ENCODE results near the gene GNMT.
"Not testable (repeated sequence)": the region's sequence is repeated elsewhere in the genome, so short reads cannot be mapped to it uniquely, and the experiment has no call there.

The GNMT gene

GRCh38 chr6:42978839-42979522, 18.4 kb downstream of the GNMT start, which contains the start of gene PEX6:
Gene PEX6, minus strand, starts transcription at chr6:42979181. Its CDS starts 31 bp downstream, at chr6:42979150.
- peak; percentile 77 to 92 for DNase-seq

- DNase-seq, result no peak
Observed at GRCh38 chr6:42979523-42980177, 19.1 kb downstream of the GNMT start.

GRCh38 chr6:42981836-42982235, 21.3 kb downstream of the GNMT start:
- DNase-seq, result no peak

- peak; percentile 99 for DNase-seq
Observed at GRCh38 chr6:42984001-42984923, 23.7 kb downstream of the GNMT start, which contains the start of gene PPP2R5D. Gene PPP2R5D, plus strand, starts transcription at chr6:42984570. Its CDS starts 108 bp downstream, at chr6:42984678.

- no peak for DNase-seq
Observed at GRCh38 chr6:42984924-42985475, 24.4 kb downstream of the GNMT start.

GRCh38 chr6:42987533-42988451, 27.2 kb downstream of the GNMT start:
- no peak for DNase-seq

GRCh38 chr6:42988486-42989020, 28.0 kb downstream of the GNMT start:
- no peak for DNase-seq

- DNase-seq, result no peak
Observed at GRCh38 chr6:42989923-42990322, 29.4 kb downstream of the GNMT start.

- DNase-seq, result no peak
Observed at GRCh38 chr6:42993445-42993844, 32.9 kb downstream of the GNMT start.

GRCh38 chr6:42996513-42996912, 36.0 kb downstream of the GNMT start:
- no peak for DNase-seq

- not testable (repeated sequence) for DNase-seq
Observed at GRCh38 chr6:42998205-42998604, 37.7 kb downstream of the GNMT start.

GRCh38 chr6:43001843-43002242, 41.3 kb downstream of the GNMT start:
- DNase-seq, result no peak

GRCh38 chr6:43005844-43006243, 45.3 kb downstream of the GNMT start:
- no peak for DNase-seq

GRCh38 chr6:43006251-43006650, 45.7 kb downstream of the GNMT start:
- DNase-seq, result no peak

- DNase-seq, result no peak
Observed at GRCh38 chr6:43007126-43007525, 46.6 kb downstream of the GNMT start.

- peak; percentile 20 to 34 for DNase-seq
Observed at GRCh38 chr6:43009124-43009523, 48.6 kb downstream of the GNMT start.

GRCh38 chr6:43011207-43011606, 50.7 kb downstream of the GNMT start:
- no peak for DNase-seq

GRCh38 chr6:43012364-43012763, 51.8 kb downstream of the GNMT start:
- no peak for DNase-seq

- peak; percentile 25 to 42 for DNase-seq
Observed at GRCh38 chr6:43013097-43013842, 52.7 kb downstream of the GNMT start.
